Muscle layer of colon (tissue), 2 donors: ENCODE results near the gene NOCT.

Experiments used
- H3K27ac ChIP-seq: one replicate; pipeline ENCODE4 v1.7.0; 2013; ENCODE audit warnings: low read depth, mild to moderate bottlenecking, low read length, moderate library complexity
- H3K27me3 ChIP-seq, 2 donors: one replicate each; pipeline ENCODE4 v1.7.0; 2013; ENCODE audit warnings: low read length in 2 of 2, mild to moderate bottlenecking in 2 of 2; ENCODE audit not compliant: insufficient read depth in 2 of 2, control insufficient read depth in 1 of 2
- H3K36me3 ChIP-seq: one replicate; pipeline ENCODE4 v1.7.0; 2013; ENCODE audit warnings: mild to moderate bottlenecking, low read length; ENCODE audit not compliant: insufficient read depth
- H3K4me1 ChIP-seq: one replicate; pipeline ENCODE4 v1.7.0; 2013; ENCODE audit warnings: mild to moderate bottlenecking, low read length; ENCODE audit not compliant: insufficient read depth
- H3K4me3 ChIP-seq, 2 donors: one replicate each; pipeline ENCODE4 v1.7.0; 2013; ENCODE audit warnings: low read length in 2 of 2, low read depth in 1 of 2, mild to moderate bottlenecking in 1 of 2, moderate library complexity in 1 of 2
- H3K9ac ChIP-seq: one replicate; pipeline ENCODE4 v1.7.0; 2013; ENCODE audit warnings: low read length
- H3K9me3 ChIP-seq: one replicate; pipeline ENCODE4 v1.7.0; 2013; ENCODE audit warnings: mild to moderate bottlenecking, low read length
- donor health status: abdominal sarcoma.
- donor health status: Adenocarcinoma of cecum.

Gene NOCT

DNA sequence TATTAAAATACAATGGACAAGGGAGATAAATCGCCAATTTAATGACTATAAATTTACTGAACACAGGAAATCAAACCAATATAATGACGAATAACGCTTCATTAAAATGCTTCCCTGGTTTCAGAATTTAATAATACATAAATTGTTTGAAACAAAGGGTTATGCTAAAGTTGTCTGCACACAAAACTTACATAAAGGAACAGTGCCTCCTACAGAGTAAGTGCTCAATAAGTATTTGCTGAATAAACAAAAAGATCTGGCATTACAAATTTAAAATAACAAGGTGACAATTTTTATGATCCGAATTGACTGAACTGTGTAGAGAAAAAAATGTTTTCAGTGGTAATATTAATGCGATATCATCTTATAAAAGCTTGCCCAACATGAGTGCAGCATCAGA lies 69.6 kb downstream of the NOCT start:
- Histone ChIP-seq H3K9me3 (no peaks in the 10 kb centered on the region), H3K9ac (peak overlapping the region; percentile 76), H3K4me1 (peaks cover 29% of the 10 kb centered on the region), H3K4me3 (peak overlapping the region in 1 of 2 donors; percentile 99), H3K27me3 (no peaks in the 10 kb centered on the region), H3K36me3 (no peaks in the 10 kb centered on the region), H3K27ac (peak overlapping the region; percentile 95)

DNA sequence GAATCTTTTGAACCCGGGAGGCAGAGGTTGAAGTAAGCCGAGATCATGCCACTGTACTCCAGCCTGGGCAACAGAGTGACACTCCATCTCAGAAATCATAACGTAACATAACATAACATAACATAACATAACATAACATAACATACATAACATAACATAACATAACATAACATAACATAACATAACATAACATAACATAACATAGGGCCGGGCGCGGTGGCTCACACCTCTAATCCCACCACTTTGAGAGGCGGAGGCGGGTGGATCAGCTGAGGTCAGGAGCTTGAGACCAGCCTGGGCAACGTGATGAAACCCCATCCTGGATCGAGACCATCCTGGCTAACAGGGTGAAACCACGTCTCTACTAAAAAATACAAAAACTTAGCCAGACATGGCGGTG lies 76.7 kb downstream of the NOCT start:
- H3K9me3 ChIP-seq: no peaks in the 10 kb centered on the region
- H3K4me3 ChIP-seq: no peak overlapping the region
- no peaks in the 10 kb centered on the region for H3K4me1 ChIP-seq
- no peak overlapping the region for H3K27ac ChIP-seq
- no peaks in the 10 kb centered on the region for H3K27me3 ChIP-seq
- no peak overlapping the region for H3K9ac ChIP-seq
- H3K36me3 ChIP-seq: no peaks in the 10 kb centered on the region
